Activated T-cell treated with anti-CD3 and anti-CD28 coated beads, Interleukin-2, amount 50 U/mL, for 72 hours (primary cell): Measurements from ENCODE around the gene SPTBN5. TPM values are rescaled to one million over a fixed set of nuclear protein-coding genes. Genes with fewer than 3 reads are reported as not detected.

Source experiments
- ATAC-seq, 2 donors: fragments of 150-1000 bp; cut with Tn5 transposase; replicated peaks in 1 of 2; 2 replicates each; pipeline ENCODE4 v1.10.0; 2021; ENCODE audit warnings: moderate library complexity in 2 of 2, mild to moderate bottlenecking in 1 of 2
- DNase-seq, 2 donors: peaks; one replicate each; pipeline ENCODE4 v3.0.0; 2021 to 2022; ENCODE audit warnings: mixed read lengths in 1 of 2
- H3K27ac Mint-ChIP-seq: one replicate; pipeline ENCODE4 v1.8.0; 2022; ENCODE audit warnings: mild to moderate bottlenecking, moderate library complexity, mixed read lengths
- H3K27me3 Mint-ChIP-seq: one replicate; pipeline ENCODE4 v1.8.0; 2022; ENCODE audit warnings: low read depth, mixed read lengths
- H3K36me3 Mint-ChIP-seq, 2 donors: one replicate each; pipeline ENCODE4 v1.8.0; 2022; ENCODE audit warnings: mixed read lengths in 2 of 2, mild to moderate bottlenecking in 1 of 2; ENCODE audit not compliant: insufficient read depth in 2 of 2
- H3K4me1 Mint-ChIP-seq: one replicate; pipeline ENCODE4 v1.8.0; 2022; ENCODE audit warnings: low read depth, mixed read lengths
- H3K4me3 Mint-ChIP-seq, 2 donors: one replicate each; pipeline ENCODE4 v1.8.0; 2022; ENCODE audit warnings: mild to moderate bottlenecking in 2 of 2, mixed read lengths in 2 of 2, moderate library complexity in 2 of 2
- H3K9me3 Mint-ChIP-seq, 2 donors: one replicate each; pipeline ENCODE4 v1.8.0; 2022; ENCODE audit warnings: mixed read lengths in 2 of 2
- total RNA-seq, 2 donors: library from RNA; stranded (reverse); gene quantifications; one replicate each; pipeline ENCODE4 v1.2.3, GENCODE V29; 2022

The SPTBN5 gene
- total RNA-seq, 2 donors from 2014 or later, result 0.41 to 1.7 TPM

- Mint-ChIP-seq H3K4me1 (peaks cover 32% of the 10 kb centered on the region), H3K27ac (peak overlapping the region; percentile 88), H3K27me3 (no peaks in the 10 kb centered on the region), H3K4me3 (peak overlapping the region; percentile 49 to 75), H3K36me3 (no peaks in the 10 kb centered on the region), H3K9me3 (no peaks in the 10 kb centered on the region)
- ATAC-seq (peak in 1 of 2 donors; percentile 38), DNase-seq (peak in 1 of 2 donors; percentile 34)
Measured at GRCh38 chr15:41892621-41893421, 1.0 kb downstream of the SPTBN5 start.

GRCh38 chr15:41891946-41892345, 1.9 kb downstream of the SPTBN5 start:
- H3K27ac Mint-ChIP-seq, result no peak overlapping the region
- DNase-seq (no peak), ATAC-seq (no peak)
- no peaks in the 10 kb centered on the region for H3K36me3 Mint-ChIP-seq
- no peak overlapping the region for H3K4me3 Mint-ChIP-seq
- no peaks in the 10 kb centered on the region for H3K9me3 Mint-ChIP-seq
- H3K4me1 Mint-ChIP-seq, result peaks cover 32% of the 10 kb centered on the region
- H3K27me3 Mint-ChIP-seq, result no peaks in the 10 kb centered on the region

- H3K27me3 Mint-ChIP-seq, result no peaks in the 10 kb centered on the region
- no peaks in the 10 kb centered on the region for H3K9me3 Mint-ChIP-seq
- no peak for DNase-seq
- no peaks in the 10 kb centered on the region for H3K36me3 Mint-ChIP-seq
- no peak overlapping the region for H3K4me3 Mint-ChIP-seq
- peaks cover 32% of the 10 kb centered on the region for H3K4me1 Mint-ChIP-seq
- no peak overlapping the region for H3K27ac Mint-ChIP-seq
- no peak for ATAC-seq
Measured at GRCh38 chr15:41891226-41891625, 2.6 kb downstream of the SPTBN5 start.

GRCh38 chr15:41890050-41890690, 3.7 kb downstream of the SPTBN5 start:
- H3K27ac Mint-ChIP-seq, result no peak overlapping the region
- no peak for ATAC-seq
- no peaks in the 10 kb centered on the region for H3K9me3 Mint-ChIP-seq

GRCh38 chr15:41888662-41889253, 5.1 kb downstream of the SPTBN5 start:
- no peaks in the 10 kb centered on the region for H3K36me3 Mint-ChIP-seq
- no peak overlapping the region for H3K27ac Mint-ChIP-seq
- peaks cover 19% of the 10 kb centered on the region for H3K4me1 Mint-ChIP-seq
- no peaks in the 10 kb centered on the region for H3K9me3 Mint-ChIP-seq
- ATAC-seq (no peak), DNase-seq (no peak)
- no peaks in the 10 kb centered on the region for H3K27me3 Mint-ChIP-seq
- no peak overlapping the region for H3K4me3 Mint-ChIP-seq

More at GRCh38 chr15:41890050-41890690, 3.7 kb downstream of the SPTBN5 start:
- no peaks in the 10 kb centered on the region for H3K27me3 Mint-ChIP-seq
- H3K4me1 Mint-ChIP-seq, result peaks cover 31% of the 10 kb centered on the region
- no peaks in the 10 kb centered on the region for H3K36me3 Mint-ChIP-seq
- no peak overlapping the region for H3K4me3 Mint-ChIP-seq
- no peak for DNase-seq

GRCh38 chr15:41887893-41888292, 6.0 kb downstream of the SPTBN5 start:
- no peak overlapping the region for H3K27ac Mint-ChIP-seq

GRCh38 chr15:41887161-41887560, 6.7 kb downstream of the SPTBN5 start:
- Mint-ChIP-seq H3K9me3 (no peaks in the 10 kb centered on the region), H3K36me3 (no peaks in the 10 kb centered on the region), H3K4me1 (peaks cover 9% of the 10 kb centered on the region), H3K4me3 (no peak overlapping the region), H3K27ac (no peak overlapping the region), H3K27me3 (no peaks in the 10 kb centered on the region)
- ATAC-seq (no peak), DNase-seq (no peak)

More at GRCh38 chr15:41887893-41888292, 6.0 kb downstream of the SPTBN5 start:
- Mint-ChIP-seq H3K9me3 (no peaks in the 10 kb centered on the region), H3K36me3 (no peaks in the 10 kb centered on the region), H3K27me3 (no peaks in the 10 kb centered on the region), H3K4me3 (no peak overlapping the region), H3K4me1 (peaks cover 13% of the 10 kb centered on the region)
- no peak for ATAC-seq
- no peak for DNase-seq

GRCh38 chr15:41886741-41887140, 7.1 kb downstream of the SPTBN5 start:
- ATAC-seq (no peak), DNase-seq (no peak)
- Mint-ChIP-seq H3K36me3 (no peaks in the 10 kb centered on the region), H3K9me3 (no peaks in the 10 kb centered on the region), H3K4me1 (peaks cover 9% of the 10 kb centered on the region), H3K27ac (no peak overlapping the region), H3K4me3 (no peak overlapping the region), H3K27me3 (no peaks in the 10 kb centered on the region)

- DNase-seq (no peak), ATAC-seq (no peak)
- Mint-ChIP-seq H3K4me3 (no peak overlapping the region), H3K27ac (no peak overlapping the region), H3K36me3 (no peaks in the 10 kb centered on the region), H3K9me3 (no peaks in the 10 kb centered on the region), H3K4me1 (peaks cover 9% of the 10 kb centered on the region), H3K27me3 (peaks cover 8% of the 10 kb centered on the region)
Measured at GRCh38 chr15:41885841-41886240, 8.0 kb downstream of the SPTBN5 start.

- no peak for DNase-seq
- peaks cover 13% of the 10 kb centered on the region for H3K27me3 Mint-ChIP-seq
- no peak overlapping the region for H3K4me3 Mint-ChIP-seq
- peaks cover 9% of the 10 kb centered on the region for H3K4me1 Mint-ChIP-seq
- H3K27ac Mint-ChIP-seq, result no peak overlapping the region
- no peaks in the 10 kb centered on the region for H3K9me3 Mint-ChIP-seq
- ATAC-seq, result peak in 1 of 2 donors; percentile 11
- no peaks in the 10 kb centered on the region for H3K36me3 Mint-ChIP-seq
Measured at GRCh38 chr15:41885321-41885720, 8.5 kb downstream of the SPTBN5 start.

GRCh38 chr15:41884458-41884857, 9.4 kb downstream of the SPTBN5 start:
- Mint-ChIP-seq H3K4me3 (no peak overlapping the region), H3K4me1 (peaks cover 9% of the 10 kb centered on the region), H3K9me3 (no peaks in the 10 kb centered on the region), H3K27ac (no peak overlapping the region), H3K36me3 (no peaks in the 10 kb centered on the region), H3K27me3 (peaks cover 13% of the 10 kb centered on the region)
- DNase-seq (no peak), ATAC-seq (no peak)

GRCh38 chr15:41883484-41883825, 10.4 kb downstream of the SPTBN5 start:
- DNase-seq (no peak), ATAC-seq (no peak)
- H3K27ac Mint-ChIP-seq, result no peak overlapping the region
- peaks cover 4% of the 10 kb centered on the region for H3K4me1 Mint-ChIP-seq
- no peaks in the 10 kb centered on the region for H3K36me3 Mint-ChIP-seq
- H3K4me3 Mint-ChIP-seq, result no peak overlapping the region
- peaks cover 13% of the 10 kb centered on the region for H3K27me3 Mint-ChIP-seq
- no peaks in the 10 kb centered on the region for H3K9me3 Mint-ChIP-seq

GRCh38 chr15:41882689-41883483, 11.0 kb downstream of the SPTBN5 start:
- Mint-ChIP-seq H3K36me3 (no peaks in the 10 kb centered on the region), H3K27me3 (peaks cover 13% of the 10 kb centered on the region), H3K4me1 (peaks cover 4% of the 10 kb centered on the region), H3K9me3 (no peaks in the 10 kb centered on the region), H3K27ac (no peak overlapping the region), H3K4me3 (no peak overlapping the region)
- ATAC-seq (no peak), DNase-seq (no peak)
